ENCODE data around the gene ELP2. TPM values are rescaled to one million over a fixed set of nuclear protein-coding genes. Genes with fewer than 3 reads are reported as not detected.
"Not testable (repeated sequence)": the region's sequence is repeated elsewhere in the genome, so short reads cannot be mapped to it uniquely, and the experiment has no call there.

The ELP2 gene
- total RNA-seq, 1 donor from 2014 or later = 49.7 TPM

- Histone ChIP-seq H3K27me3 (ENCODE audit: low read depth) (no peaks in the 10 kb centered on the region), H3K9me3 (replicated peaks) (peaks cover 12% of the 10 kb centered on the region), H3K36me3 (no peaks in the 10 kb centered on the region), H3K4me3 (no peak overlapping the region), H3K27ac (replicated peaks) (no peak overlapping the region), H3K4me1 (no peaks in the 10 kb centered on the region)
- no peak for DNase-seq
- intact Hi-C loops (cut with micrococcal nuclease) = no loop called here
- TF ChIP-seq CTCF (IDR thresholded peaks at IDR 0.05; ENCODE audit: borderline replicate concordance) = no peak
Observed at GRCh38 chr18:36203360-36203895, 73.7 kb downstream of the ELP2 start.

GRCh38 chr18:36205166-36205565 lies 75.5 kb downstream of the ELP2 start:
- no peak for TF ChIP-seq CTCF (IDR thresholded peaks at IDR 0.05; ENCODE audit: borderline replicate concordance)
- H3K4me1 ChIP-seq = no peaks in the 10 kb centered on the region
- no peak for DNase-seq

GRCh38 chr18:36207303-36207702 lies 77.6 kb downstream of the ELP2 start:
- no peak for TF ChIP-seq CTCF (IDR thresholded peaks at IDR 0.05; ENCODE audit: borderline replicate concordance)
- Histone ChIP-seq H3K27ac (replicated peaks) (no peak overlapping the region), H3K36me3 (no peaks in the 10 kb centered on the region), H3K9me3 (replicated peaks) (peaks cover 14% of the 10 kb centered on the region), H3K27me3 (ENCODE audit: low read depth) (no peaks in the 10 kb centered on the region), H3K4me1 (peaks cover 2% of the 10 kb centered on the region), H3K4me3 (no peak overlapping the region)
- no peak for DNase-seq
- intact Hi-C loops (cut with micrococcal nuclease) = no loop called here

More at GRCh38 chr18:36205166-36205565, 75.5 kb downstream of the ELP2 start:
- Histone ChIP-seq H3K4me3 (no peak overlapping the region), H3K9me3 (replicated peaks) (peaks cover 14% of the 10 kb centered on the region), H3K27me3 (ENCODE audit: low read depth) (no peaks in the 10 kb centered on the region), H3K36me3 (no peaks in the 10 kb centered on the region), H3K27ac (replicated peaks) (no peak overlapping the region)
- intact Hi-C loops (cut with micrococcal nuclease) = no loop called here

GRCh38 chr18:36207969-36208368 lies 78.3 kb downstream of the ELP2 start:
- H3K4me1 ChIP-seq; DNase-seq; H3K36me3 ChIP-seq; intact Hi-C loops (cut with micrococcal nuclease); H3K27ac ChIP-seq (replicated peaks); H3K4me3 ChIP-seq; H3K27me3 ChIP-seq (ENCODE audit: low read depth): not testable (repeated sequence)
- H3K9me3 ChIP-seq (replicated peaks) = peaks cover 14% of the 10 kb centered on the region

GRCh38 chr18:36211612-36212065 lies 81.9 kb downstream of the ELP2 start:
- TF ChIP-seq CTCF (IDR thresholded peaks at IDR 0.05; ENCODE audit: borderline replicate concordance) = no peak
- peaks cover 14% of the 10 kb centered on the region for H3K9me3 ChIP-seq (replicated peaks)
- H3K36me3 ChIP-seq = no peaks in the 10 kb centered on the region
- no peaks in the 10 kb centered on the region for H3K27me3 ChIP-seq (ENCODE audit: low read depth)
- H3K27ac ChIP-seq (replicated peaks) = no peak overlapping the region
- intact Hi-C loops (cut with micrococcal nuclease) = no loop called here
- H3K4me1 ChIP-seq = peaks cover 13% of the 10 kb centered on the region
- DNase-seq = no peak
- no peak overlapping the region for H3K4me3 ChIP-seq

GRCh38 chr18:36212301-36213171 lies 82.8 kb downstream of the ELP2 start:
- peaks cover 11% of the 10 kb centered on the region for H3K9me3 ChIP-seq (replicated peaks)
- intact Hi-C loops (cut with micrococcal nuclease) = no loop called here
- TF ChIP-seq CTCF (IDR thresholded peaks at IDR 0.05; ENCODE audit: borderline replicate concordance) = peak; percentile 26
- DNase-seq = no peak
- H3K4me1 ChIP-seq = peaks cover 13% of the 10 kb centered on the region
- H3K4me3 ChIP-seq = peak overlapping the region; percentile 4
- no peak overlapping the region for H3K27ac ChIP-seq (replicated peaks)
- no peaks in the 10 kb centered on the region for H3K36me3 ChIP-seq
- H3K27me3 ChIP-seq (ENCODE audit: low read depth) = no peaks in the 10 kb centered on the region

Measured in left ventricle myocardium inferior (tissue), 1 donor.